HG02981 (cell line): ENCODE results near the gene PRMT3.
"Not testable (repeated sequence)": the region's sequence is repeated elsewhere in the genome, so short reads cannot be mapped to it uniquely, and the experiment has no call there.

Experiments used
- ATAC-seq: cut with Tn5 transposase; IDR thresholded peaks from one replicate; pipeline ENCODE4 v1.9.1; 2021; ENCODE audit warnings: mild to moderate bottlenecking, moderate library complexity; ENCODE audit not compliant: unreplicated experiment

Gene PRMT3

DNA sequence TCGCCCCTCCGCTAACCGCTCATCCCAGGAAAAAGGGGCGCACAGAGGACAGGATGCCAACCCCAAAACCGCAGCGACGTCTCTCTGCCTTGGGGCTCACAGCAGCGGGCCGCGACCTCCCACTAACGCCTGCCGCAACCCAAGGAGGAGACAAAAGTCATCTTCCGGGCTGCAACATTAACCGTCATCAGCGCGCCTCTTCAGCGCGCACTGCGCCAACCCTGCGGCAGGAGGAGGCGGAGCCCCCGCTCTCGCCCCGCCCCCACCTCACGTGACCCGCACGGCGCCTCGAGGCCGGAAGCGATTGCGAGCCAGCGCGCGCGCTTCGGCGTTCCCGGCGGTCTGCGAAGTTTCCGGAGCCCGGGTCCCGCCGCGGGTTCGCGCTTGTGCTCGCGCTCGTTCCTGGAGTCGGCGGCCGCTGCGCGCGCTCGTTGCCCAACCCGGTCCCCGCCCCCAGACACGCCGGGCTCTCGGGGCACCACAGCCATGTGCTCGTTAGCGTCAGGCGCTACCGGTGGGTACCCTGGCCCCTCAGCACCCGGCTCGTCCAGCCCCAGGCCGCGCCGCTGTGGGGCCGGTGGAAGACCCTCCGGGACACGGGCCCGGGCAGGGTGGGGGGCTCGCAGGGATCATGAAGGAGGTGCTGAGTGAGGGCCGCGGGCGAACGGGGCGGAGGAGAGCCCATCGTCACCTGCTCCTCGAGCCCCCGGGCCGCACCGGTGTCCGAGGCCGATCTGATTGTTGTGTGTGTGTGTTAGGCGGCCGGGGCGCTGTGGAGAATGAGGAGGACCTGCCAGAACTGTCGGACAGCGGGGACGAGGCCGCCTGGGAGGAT is at the start of gene PRMT3:
Gene PRMT3, plus strand, starts transcription at position 456 of the 835 bp plus-strand sequence. Its CDS starts 31 bp downstream, at position 487.
- ATAC-seq = peak; percentile 79

DNA sequence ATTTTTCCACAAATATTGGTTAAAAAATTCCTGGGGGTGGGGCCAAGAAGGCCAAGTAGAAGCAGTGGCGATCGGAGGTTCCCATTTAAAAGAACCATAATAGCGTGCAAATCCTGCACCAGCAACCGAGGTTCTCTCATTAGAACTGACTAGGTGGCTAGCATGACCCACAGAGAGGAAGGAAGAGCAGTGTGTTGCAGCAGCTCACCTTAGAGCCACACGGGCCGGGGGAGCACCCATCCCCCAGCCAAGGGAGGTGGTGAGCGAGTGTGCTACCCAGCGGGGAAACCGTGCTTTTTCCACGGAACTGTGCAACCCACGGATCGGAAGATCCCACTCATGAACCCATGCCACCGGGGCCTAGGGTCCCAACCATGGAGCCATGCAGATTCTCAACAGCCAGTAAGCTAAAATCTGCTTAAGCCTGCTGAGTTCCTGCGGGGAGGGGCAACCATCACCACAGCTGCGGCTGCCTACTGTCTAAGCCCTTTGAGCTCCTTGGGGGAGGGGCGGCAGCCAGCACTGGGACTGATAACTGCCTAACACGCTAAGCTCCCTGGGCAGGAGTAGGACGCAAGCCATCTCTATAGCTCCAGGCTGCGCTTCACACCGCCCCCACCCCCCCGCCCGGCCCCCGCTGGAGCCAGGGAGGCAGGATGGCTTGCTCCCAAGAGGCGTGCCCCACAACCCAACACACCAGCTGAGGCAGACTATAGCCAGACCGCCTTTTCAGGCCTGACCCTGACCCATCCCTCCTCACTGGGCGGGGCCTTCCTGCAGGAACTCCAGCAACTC is 45.0 kb upstream of the PRMT3 start:
- ATAC-seq = no peak

DNA sequence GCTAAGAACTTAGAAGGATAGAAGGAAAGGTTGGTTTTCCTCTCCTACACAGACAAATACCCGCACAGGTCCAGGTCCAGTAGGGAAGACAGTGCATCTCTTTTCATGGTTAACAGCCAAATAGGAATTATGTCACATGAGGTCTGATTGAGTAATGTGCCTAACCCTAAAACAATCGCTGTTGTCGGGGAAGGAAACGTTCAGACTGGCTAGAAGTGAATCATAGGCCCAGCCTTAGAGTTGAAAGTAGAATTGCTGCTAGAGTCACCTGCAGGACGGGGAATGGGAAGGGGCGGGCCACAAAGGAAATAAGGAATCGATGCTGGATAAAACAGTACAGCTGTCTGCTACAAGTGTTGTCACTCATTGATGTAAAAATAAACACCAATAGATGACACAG is 36.4 kb upstream of the PRMT3 start:
- ATAC-seq = no peak

DNA sequence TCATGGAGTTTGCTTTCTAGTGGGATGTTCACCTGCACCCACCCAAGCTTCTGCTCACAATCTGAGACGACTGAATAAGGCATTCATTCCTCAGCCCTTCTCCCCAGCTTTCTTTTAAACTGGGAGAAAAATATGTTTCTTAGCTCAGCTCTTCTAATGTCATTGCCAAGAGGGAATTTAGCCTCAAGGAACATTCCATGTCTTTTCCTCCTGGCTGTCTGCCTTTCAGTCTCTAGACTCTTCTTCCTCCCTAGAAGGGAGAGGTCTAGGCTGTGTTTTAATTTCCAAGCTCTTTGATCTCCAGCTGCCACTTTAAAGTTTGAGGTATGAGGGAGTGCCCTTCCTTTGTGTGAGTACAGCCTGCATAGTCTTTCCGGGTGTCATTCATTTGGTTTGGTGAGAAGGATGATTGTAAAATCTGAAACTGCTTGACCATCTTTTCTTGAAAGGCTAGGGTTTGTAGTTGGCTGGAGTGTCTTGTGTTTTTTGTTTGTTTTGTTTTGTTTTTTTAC is 35.7 kb upstream of the PRMT3 start:
- no peak for ATAC-seq

DNA sequence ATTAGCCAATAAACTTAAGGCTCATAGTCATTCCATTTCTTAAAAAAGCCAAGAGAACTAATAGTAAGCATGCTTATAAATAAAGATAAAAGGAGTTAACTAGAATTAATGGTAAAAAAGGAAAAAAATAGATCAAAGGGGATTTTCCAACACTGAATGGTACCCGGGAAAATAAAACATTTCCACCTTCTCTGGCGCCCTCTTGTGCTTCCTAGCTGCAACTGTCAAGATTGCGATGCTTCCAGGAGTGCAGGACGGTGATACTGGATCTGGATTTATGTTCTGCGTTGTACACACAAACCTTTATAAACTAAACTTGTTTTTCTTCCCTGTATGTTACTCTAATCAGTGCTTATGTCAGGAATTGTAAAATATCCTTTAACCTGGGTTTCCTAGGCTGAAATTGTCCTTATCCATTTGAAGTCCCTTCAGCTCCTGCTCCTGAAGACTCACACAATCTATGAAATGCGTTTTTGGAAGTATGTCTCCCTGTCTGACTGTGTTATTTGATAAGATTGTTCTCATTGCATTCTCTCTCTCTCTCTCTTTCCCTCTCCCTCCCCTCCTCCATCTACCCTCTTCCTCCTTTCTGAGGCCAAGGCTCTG is 33.6 kb upstream of the PRMT3 start:
- ATAC-seq = peak; percentile 70

DNA sequence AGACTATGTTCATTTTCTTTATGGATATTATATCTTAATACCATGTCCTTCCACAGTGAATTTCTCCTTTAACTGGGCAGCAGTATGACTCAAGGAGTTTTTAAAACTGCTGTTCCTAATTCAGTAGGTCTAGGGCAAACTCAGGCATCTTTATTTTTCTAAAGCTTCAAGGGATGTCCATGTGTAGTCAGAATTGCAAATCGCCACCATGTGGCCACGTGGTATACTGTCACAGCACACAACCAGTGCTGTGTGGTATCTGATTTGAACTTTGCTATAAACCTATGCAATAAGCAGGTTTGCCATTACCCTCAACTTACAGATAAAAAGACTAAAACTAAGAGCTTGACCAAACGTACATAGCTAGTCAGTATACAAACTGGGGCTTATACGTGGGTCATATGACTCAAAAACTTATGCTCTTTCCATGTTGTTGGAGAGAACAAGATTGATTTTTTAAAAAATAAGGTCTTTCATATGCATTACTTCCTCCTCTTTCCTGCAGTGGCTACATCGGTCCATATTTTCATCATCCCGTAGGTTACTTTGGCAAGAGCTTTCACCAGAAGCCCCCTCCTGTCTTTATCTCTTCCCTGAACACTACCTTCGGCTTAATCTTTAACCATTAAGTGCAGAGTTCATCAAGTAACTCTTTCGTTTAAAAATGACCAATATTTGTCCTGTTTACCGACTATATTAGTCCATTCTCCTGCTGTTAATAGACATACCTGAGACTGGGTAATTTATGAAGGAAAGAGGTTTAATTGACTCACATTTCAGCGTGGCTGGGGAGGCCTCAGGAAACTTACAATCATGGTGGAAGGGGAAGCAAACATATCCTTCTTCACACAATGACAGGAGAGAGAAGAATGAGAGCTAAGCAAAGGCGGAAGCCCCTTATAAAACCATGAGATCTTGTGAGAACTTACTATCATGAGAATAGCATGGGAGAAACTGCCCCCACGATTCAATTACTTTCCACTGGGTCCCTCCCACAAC is 32.0 kb upstream of the PRMT3 start:
- peak; percentile 76 for ATAC-seq

DNA sequence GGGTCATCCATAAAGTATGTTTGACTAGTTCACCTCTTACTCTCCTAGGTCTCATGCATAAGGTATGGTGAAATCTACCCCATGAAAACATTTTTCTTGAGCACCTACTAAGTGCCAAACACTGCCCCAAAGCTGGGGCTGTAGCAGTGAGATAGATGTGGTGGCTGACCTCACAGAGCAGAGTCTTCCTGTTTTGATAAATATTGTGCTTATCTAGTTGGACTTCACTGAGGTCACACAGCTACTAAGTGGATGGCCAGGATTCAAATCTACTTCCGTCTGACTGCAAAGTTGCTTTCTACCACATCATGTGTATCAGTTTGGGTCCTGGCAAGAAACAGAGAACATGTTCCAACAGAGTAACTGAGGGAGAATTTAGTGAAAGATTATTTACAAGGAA is 30.4 kb upstream of the PRMT3 start:
- no peak for ATAC-seq

DNA sequence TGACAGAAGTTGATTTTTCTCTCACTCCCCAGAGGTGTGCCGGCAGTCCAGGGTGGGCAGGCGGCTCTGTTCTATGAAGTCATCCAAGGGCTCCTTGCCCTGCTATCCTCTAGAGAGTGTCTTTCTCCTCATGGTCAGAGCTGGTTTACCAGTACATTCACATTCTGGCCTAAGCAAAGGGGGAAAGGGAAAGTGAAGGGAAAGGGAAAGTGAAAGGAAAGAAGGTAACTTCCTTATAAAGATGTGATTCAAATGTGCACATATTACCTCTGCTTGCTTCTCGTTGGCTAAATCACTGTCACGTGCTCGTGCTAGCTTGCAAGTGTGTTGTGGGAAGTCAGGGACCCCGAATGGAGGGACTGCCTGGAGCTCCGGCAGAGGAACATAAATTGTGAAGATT is 26.9 kb upstream of the PRMT3 start:
- peak; percentile 39 for ATAC-seq

DNA sequence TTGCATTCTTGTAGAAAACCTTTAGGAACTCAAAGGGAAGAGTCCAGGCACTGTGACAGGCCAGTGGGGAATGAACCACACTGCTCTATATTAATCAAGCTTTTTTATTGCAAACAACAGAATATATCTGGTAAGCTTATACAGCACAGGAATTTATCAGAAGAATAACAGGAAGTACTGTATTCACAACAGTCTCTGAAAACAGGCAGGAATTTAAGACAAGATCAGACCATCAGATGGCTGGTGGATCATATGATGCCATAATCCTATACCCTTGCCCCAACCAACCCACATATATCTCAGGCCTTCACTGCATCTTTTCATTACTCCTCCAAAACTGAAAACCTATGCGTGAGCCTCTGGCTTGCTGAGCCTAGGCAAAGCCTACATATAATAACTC is 25.0 kb upstream of the PRMT3 start:
- no peak for ATAC-seq

DNA sequence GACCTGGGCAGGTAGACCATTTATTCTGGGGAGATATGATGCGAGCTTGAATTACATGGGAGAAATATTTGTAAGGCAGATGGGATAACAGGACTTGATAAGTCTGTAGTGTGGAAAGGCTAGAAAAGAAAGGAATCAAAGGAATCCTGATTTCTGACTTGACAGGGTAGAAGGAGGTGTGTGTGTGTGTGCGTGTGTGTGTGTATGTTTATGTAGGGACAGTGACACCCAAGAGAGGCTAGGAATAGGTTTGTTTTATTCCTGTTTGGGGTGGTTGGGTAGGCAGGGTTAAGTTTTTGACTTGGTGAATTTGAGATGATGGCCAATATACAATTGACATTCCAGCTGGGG is 24.4 kb upstream of the PRMT3 start:
- no peak for ATAC-seq

DNA sequence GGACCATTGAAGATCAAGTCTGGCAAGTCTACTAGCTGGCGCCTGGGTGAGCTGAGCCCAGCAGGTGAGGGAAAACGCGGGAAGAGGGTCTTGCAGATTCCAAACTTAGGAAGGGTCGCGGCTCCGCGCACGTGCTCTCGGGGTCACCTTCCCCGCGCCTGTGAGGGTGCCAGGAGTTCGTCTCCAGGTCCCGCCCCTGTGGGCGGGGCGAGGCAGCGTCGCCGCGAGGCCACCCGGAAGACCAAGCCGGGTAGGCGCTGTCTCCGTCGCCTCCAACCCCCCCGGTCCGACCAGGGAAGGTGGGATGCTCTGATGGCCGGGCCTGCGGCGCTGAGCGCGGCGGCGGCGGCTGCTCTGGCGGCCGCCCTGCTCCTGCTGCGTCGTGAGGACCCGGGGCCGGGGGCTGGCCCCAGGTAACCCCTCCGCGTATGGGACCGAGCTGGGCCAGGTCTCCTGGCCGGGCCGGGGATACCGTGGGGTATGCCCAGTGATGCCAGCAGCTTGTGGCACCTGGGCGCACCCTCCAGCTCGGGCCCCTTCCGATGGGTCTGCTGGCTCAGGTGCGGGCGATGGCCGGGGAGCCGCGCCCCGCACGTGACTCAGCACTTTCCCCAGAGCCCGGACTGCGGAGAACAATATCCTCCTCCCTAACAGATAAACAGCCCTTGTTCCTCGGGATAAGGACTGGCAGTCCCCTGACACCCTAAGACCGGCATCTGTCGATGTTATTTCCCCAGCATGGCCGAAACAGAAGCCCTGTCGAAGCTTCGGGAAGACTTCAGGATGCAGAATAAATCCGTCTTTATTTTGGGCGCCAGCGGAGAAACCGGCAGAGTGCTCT is 23.8 kb upstream of the PRMT3 start, which contains the start of gene HTATIP2:
Gene HTATIP2, plus strand, starts transcription at position 215 of the 841 bp plus-strand sequence. Its CDS starts 524 bp downstream, at position 739.
- ATAC-seq = peak; percentile 92

DNA sequence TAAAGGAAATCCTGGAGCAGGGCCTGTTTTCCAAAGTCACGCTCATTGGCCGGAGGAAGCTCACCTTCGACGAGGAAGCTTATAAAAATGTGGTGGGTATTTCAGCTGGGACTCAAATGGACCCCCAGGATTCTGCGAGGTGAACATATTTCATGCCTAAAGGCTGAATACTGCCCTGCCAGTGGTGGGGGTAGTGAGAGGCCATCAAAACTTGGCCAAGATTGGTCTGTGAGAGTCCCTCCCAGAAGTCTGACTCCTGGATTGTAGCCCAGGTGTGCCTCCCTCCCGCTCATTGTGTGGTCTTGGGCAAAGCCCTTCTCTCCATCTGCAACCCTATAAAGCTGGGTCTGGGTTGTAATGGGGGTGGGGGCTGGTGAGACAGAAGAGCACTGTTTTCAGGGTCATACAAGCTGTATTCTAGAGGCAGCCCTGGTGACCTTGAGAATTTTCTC is 23.1 kb upstream of the PRMT3 start:
- ATAC-seq = no peak

DNA sequence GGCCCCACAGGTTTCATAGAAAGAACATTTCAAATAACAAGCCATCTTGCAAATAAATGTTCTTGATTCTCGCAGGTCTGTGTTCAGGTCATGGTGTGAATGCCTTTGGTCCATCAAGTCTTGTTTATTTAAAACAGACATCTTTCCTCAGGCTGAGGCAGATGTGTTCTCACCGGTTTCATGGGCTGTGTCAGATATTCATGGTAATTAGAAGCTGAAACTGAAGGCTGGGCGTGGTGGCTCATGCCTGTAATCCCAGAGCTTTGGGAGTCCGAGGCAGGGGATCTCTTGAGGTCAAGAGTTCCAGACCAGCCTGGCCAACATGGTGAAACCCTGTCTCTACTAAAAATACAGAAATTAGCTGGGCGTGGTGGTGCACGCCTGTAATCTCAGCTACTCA is 22.1 kb upstream of the PRMT3 start:
- not testable (repeated sequence) for ATAC-seq

DNA sequence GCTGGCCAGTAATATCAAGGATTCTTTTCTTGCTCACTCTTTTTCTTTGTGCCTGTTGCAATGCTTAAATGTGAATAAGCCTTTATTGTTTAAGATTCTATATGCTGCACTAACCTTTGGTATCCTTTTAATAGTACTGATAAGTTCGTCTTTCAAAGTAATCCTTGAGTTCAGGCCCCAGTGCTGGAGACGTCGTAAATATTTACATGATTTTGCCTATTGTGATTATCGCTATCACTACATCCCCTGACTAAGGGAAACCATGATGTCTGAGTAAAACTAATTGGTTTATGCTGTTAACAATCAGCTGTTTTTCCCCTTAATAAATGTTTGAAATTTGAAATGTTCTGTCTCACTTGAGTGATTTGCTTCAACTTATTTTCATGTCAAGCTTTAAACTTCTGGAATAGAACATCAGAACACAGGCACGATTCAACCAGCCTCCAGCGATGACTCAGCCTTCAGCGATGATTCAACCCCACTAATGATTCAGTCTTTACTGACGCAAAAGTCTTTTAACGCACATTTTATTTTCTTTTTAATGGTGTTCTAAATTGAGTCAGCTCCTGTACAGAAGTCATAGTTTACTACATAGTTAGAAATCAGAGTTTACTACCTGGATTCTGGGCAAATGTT is 20.1 kb upstream of the PRMT3 start:
- no peak for ATAC-seq

DNA sequence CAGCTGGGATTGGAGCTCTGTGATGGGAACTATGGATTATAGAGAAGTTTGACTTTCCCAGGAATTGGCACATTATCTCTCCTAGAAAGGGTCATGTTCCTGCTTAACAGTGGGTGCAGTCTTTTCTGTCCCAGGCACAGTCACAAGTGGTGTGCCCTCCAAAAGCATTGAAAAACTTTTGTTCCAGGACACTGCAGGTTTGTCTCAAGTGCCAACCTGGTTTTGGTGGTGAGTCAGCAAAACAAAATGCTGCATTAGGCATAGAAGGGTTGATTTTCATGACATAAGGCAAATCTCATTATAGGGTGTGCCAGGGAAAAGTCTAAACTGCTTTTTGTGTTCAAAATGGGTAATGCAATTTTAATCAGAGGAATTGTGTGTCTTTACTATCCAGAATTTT is 19.1 kb upstream of the PRMT3 start:
- ATAC-seq = no peak

DNA sequence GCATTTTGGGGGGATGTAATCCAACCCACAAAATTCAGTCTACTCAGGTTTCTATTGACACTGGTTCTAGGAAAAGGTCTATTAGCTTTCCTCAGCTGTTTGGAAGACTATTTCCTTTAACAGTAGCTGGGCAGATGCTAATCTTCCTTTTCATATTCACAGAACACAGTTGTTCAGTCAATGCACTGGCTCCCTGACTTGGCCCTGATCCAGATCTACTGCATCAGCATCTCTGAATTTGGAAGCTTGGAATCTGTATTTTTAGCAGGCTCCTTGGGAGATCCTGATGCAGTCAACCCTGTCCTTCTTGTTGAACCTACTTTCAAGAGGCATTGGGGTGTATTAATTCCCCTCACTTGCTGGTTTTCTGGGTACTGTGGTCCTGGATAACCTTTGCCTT is 17.7 kb upstream of the PRMT3 start:
- ATAC-seq = no peak

DNA sequence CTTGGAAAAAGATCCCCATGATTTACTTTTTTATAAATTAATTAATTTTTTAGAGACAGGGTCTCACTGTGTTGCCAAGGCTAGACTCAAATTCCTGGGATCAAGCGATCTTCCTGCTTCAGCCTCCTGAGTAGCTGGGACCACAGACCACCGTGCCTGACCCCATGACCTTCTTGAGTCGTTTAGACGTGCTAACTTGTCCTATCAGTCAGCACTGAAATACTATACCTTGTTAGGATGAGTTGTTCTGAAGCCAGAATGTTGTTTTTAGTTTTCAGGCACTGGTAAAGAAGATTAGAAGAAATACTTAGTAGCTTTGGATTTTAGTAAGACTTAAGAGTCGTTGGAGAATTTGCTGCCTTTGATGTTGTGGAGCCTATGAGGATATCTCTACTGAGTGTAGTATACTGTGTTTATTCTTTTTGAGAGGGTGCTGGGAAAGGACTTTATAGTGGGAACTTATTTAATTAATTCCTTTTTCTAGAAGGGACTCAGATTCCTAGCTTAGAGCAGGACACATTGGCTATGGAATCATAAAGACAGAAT is 15.4 kb upstream of the PRMT3 start:
- ATAC-seq = no peak

DNA sequence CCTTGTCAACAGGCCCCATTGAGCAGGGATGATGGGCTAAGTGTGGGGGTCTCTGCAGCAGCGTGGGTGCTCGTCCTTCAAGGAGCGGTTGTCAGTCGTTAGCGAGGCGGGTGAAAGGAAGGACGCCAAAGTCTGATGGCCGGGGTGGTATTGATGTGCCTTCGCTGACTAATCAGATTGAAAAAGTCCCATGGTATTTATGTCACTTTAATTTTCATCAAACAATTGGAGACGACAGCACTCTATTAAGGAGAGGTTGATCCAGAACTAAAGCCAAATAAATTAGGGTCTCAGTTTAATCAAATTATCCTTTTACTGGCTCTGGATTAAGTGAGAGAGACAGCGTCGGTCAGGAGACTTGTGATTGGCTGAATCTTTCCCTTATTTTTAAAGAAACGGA is 14.4 kb upstream of the PRMT3 start:
- ATAC-seq = no peak
